Measurements from ENCODE around the gene DQX1.

The DQX1 gene

DNA sequence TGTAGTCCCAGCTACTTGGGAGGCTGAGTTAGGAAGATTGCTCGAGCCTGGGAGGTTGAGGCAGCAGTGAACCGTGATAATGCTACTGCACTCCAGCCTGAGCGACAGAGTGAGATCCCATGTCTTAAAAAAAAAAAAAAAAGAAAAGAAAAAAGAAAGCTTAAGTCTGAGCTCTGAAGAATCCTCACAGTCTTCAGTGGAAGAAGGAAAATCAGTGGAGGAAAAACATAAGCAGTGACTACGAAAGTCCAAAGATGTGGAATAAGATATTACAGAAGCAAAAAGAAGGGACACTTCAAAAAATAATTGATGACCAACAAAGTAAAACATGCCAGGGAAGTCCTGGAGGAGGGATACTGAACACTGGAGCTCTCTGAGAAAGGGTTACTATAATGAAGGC lies 15.8 kb downstream of the DQX1 start:
- TF ChIP-seq, protein P1, sequence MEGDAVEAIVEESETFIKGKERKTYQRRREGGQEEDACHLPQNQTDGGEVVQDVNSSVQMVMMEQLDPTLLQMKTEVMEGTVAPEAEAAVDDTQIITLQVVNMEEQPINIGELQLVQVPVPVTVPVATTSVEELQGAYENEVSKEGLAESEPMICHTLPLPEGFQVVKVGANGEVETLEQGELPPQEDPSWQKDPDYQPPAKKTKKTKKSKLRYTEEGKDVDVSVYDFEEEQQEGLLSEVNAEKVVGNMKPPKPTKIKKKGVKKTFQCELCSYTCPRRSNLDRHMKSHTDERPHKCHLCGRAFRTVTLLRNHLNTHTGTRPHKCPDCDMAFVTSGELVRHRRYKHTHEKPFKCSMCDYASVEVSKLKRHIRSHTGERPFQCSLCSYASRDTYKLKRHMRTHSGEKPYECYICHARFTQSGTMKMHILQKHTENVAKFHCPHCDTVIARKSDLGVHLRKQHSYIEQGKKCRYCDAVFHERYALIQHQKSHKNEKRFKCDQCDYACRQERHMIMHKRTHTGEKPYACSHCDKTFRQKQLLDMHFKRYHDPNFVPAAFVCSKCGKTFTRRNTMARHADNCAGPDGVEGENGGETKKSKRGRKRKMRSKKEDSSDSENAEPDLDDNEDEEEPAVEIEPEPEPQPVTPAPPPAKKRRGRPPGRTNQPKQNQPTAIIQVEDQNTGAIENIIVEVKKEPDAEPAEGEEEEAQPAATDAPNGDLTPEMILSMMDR (IDR thresholded peaks at IDR 0.05; ENCODE audit: low read depth, low read length, missing control alignments), result no peak
- no peak overlapping the region for H3K4me3 ChIP-seq (replicated peaks; ENCODE audit: low read depth, low read length)
- no peak for DNase-seq (ENCODE audit: extremely low read depth, low read depth)

DNA sequence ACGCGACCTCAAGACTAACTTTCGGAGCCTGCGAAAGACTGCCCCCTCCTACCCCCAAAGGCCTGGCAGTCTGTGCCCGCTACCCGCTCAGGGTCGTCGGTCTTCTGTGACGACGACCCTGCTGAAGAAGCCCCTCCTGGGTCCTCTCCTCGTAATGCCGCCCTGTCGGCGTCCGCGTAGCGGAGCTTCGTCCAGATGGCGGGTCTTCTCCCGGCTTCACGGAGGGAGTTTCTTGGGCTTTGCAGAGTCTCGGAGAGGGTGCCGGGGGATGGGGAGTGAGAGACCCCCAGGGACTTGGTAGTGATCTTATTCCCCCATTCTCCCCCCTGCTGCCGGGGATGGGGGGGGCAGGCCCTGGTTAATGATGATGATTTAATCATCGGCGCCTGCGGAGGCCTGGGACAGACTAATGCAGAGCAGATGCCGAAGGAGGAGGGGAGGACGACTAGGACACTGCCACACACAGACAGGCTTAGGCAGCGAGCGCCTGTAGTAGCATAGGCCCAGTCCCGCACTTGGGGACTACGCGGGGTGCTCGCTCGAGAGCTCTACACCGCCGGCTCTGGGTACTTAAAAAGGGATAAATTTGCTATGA lies 18.0 kb downstream of the DQX1 start:
- TF ChIP-seq, protein P1 (IDR thresholded peaks at IDR 0.05; ENCODE audit: low read depth, low read length, missing control alignments), result no peak
- H3K4me3 ChIP-seq (replicated peaks; ENCODE audit: low read depth, low read length), result peak overlapping the region; percentile 73
- DNase-seq (ENCODE audit: extremely low read depth, low read depth), result peak; percentile 49

DNA sequence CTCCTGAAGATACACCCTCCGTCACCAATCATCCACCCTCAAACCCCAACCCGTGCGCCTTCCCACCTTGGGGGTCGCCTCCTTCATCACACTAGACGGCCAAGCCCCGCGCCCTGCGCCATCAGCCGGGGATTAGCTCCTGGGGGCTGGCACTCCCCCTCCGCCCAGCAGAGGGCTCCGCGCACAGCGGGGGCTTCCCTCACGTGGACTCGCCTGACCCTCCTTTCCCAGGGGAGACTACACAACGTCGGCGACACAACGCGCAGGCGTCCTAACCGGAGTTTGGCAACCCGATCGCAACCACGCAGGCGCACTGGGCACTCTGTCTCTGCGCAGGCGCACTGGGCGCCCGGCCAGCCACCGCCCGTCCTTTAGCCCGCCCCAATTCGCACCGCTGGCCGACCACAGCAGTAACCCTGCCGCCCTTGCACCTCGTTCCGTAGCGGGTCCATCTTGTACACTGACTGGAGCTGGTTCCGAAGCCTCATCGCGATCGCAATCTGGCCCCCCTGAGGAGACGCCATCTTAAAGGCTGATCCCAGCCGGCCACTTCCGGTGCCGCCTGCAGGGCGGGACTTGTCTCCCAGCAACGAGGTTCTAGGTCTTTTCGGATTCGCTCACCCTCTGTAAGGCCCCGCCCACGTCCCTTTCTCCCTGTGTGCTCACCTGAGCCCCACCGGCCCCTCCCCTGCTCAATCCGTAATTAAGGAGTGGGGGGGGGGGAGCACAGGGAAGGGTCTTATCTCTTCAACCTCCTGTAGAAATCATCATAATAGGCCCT lies 18.7 kb downstream of the DQX1 start, which contains the start of gene PCGF1:
Gene PCGF1 (minus strand): TSS at position 551 of the 781 bp plus-strand sequence. CDS start 27 bp downstream, at position 524.
- DNase-seq (ENCODE audit: extremely low read depth, low read depth), result peak; percentile 92
- TF ChIP-seq, protein P1 (IDR thresholded peaks at IDR 0.05; ENCODE audit: low read depth, low read length, missing control alignments), result peak; percentile 60
- peak within 1 kb of the TSS; percentile 73 for H3K4me3 ChIP-seq (replicated peaks; ENCODE audit: low read depth, low read length)

DNA sequence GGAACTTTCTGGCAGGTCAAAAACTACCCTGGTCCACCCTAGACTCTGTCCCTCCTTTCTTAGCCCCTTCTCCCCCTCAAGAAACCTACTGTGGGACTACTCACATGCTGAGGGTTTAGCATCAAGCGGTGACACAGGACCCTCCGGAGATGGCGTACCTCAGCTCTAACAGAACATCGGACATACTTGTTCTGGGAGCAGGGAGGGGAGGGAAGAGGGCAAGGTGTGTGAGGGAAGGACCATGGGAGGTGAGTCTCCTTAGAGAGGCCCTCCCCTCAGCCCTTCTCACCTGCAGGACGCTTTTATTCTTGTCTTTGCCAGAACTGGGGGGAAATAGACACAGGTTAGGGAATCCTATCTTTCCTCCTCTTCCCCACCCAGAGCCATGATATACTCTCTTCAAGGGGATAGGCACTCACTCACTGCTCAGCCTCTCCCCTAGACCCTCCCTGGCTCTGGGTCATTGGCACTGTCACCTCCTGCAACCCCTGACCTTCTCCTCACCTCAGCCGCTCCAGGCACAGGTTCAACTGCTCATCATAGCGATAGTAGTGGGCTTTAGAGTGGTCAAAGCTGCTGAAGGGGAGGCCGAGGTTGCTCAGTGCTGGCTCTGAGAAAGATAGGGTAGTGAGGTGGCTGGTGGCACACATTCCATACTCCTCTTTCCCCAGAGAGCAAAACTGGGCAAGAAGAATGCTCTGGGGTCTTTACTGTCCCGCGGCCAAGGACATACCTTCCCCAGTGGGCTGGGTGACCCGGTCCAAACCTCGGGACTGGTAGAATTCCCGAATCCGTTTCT lies 20.4 kb downstream of the DQX1 start:
- peak overlapping the region; percentile 73 for H3K4me3 ChIP-seq (replicated peaks; ENCODE audit: low read depth, low read length)
- TF ChIP-seq, protein P1 (IDR thresholded peaks at IDR 0.05; ENCODE audit: low read depth, low read length, missing control alignments), result no peak
- DNase-seq (ENCODE audit: extremely low read depth, low read depth), result no peak

DNA sequence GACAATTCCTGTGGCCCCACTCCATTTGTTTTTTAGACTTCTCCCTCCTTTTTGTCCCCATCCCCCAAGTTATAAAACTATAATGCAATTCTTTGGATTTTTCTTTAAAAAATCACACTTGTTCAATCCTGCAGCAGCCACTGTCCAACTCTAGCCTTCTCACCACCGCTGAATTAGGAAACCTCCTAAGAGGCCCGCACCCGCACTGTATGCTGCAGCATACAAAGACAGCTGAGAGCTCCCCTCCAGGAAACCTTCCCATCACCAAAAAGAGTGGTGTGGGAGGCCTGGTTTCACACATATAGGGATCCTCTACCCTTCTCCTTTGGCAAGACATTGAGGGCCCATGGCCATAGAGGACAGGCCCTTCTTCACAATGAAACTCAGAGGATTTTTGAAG lies 21.4 kb downstream of the DQX1 start:
- no peak for DNase-seq (ENCODE audit: extremely low read depth, low read depth)
- H3K4me3 ChIP-seq (replicated peaks; ENCODE audit: low read depth, low read length), result no peak overlapping the region
- TF ChIP-seq, protein P1 (IDR thresholded peaks at IDR 0.05; ENCODE audit: low read depth, low read length, missing control alignments), result no peak

DNA sequence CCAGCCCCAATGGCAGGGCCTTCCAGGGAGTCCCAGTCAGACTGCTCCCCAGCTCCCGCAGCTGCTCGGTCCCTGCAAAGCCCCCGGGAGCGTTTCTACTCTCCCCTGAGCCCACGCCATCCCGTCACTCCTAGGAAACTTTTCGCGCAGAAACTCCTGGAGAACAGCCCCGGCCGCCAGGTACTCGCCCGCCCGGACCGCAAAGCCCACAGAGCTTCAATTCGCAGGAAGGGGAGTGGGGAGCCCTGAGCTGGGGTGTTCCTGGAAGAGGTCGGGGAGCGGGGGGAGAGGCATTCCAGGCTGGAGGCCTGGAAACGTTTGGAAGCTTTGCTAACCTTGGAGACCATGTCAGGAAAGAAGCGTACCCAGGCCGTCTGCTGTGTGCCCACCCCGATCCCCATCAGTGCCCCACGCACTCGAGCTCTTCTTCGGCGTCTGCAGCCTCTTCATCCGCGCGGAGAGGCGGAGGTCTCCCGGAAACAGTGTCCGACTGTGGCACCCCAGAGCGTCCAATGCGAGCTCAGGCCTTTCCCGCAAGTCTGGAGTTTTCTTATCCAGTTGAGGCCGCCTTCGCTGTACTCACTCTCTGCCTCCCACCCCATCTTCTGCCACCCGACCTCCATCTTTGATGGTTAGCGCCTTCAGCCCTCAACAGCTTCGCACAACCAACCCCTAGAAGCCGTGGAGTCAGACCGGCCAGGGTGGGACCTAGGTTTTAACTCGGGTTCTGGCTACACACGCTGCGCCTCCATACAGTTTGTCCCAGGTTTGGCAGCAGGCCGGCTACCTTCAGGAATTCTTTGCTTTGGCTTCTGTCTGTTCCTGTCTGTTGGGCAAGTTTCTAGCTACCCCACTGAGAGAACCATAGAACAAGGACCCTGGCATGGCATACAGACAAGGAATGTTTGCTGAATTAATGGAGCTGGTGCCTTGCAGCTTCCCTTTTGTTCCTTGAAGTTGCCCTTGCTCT lies 22.2 kb downstream of the DQX1 start:
- TF ChIP-seq, protein P1 (IDR thresholded peaks at IDR 0.05; ENCODE audit: low read depth, low read length, missing control alignments), result no peak
- DNase-seq (ENCODE audit: extremely low read depth, low read depth), result no peak
- peak overlapping the region; percentile 38; the same call in 1 of the 2 replicates for H3K4me3 ChIP-seq (replicated peaks; ENCODE audit: low read depth, low read length)
